GM12874 (cell line): ENCODE data around the gene ECI1.

Experiments used
- CTCF ChIP-seq: IDR thresholded peaks from 2 replicates; pipeline ENCODE4 v1.5.1; 2011; ENCODE audit warnings: low read depth, mild to moderate bottlenecking, control low read depth, low read length, moderate library complexity; ENCODE audit not compliant: insufficient read depth

ECI1 gene

GRCh38 chr16:2243781-2244180, 7.6 kb downstream of the ECI1 start:
- TF ChIP-seq CTCF, result no peak

GRCh38 chr16:2243031-2243528, 8.3 kb downstream of the ECI1 start:
- TF ChIP-seq CTCF, result 0 out of 2 replicates have a peak, but pooled peaks have one; percentile 44

DNA sequence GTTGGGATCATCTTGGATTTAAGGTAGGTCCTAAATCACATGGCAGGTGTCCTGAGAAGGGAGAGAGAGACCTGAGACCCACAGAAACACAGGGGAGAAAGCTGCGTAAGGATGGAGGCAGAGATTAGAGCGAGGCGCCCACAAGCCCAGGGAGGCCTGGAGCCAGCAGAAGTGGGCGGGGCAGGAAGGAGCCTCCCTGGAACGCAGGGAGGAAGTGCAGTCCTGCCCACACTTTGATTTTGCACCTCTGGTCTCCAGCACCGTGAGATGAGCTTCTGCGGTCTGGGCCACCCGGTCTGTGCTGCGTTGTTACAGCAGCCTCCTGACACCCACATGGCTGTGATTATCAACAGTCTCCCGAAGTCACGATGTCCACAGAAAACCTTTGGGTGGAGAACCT, 8.8 kb downstream of the ECI1 start:
- no peak for TF ChIP-seq CTCF

DNA sequence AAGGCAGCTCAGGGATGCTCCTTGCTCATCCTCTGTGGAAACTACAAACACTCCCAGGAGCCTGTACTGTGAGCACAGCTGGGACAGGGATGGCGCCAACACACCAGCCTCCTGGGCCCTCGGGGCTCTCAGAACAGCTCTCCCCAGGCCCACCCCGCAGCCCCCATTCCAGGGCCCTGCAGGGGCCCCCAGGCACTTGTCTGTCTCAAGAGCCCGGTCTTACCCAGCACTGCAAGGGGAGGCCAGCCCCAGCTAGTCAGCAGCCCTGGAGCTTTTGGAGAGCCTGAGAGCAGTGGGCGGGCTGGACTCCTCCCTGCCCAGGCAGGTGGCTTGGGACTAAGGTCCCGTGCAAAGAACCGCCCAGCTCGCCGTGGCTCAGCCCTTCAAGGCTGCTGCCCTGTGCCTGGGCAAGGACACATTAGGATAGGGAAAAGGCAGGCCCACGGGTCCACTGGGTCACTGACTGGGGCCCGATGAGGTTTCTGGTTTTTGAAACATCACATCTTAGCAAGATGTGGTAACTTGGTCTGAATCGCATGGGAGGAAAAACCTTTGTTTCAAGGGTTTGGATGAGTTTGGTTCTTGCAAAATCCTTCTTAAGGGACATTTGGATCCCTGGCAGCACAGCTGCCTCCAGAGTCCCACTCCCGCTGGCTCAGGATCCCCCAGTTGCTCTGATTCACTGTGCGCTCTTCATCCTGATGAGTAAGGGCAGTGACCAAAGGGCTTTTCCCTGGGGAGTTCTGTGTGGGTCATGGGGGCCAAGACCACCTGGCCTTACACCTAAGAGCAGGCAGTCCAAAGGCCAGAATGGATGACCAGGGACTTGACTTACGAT, 12.3 kb downstream of the ECI1 start:
- TF ChIP-seq CTCF, result no peak

- no peak for TF ChIP-seq CTCF
Observed at GRCh38 chr16:2238150-2238837, 13.1 kb downstream of the ECI1 start.

GRCh38 chr16:2237493-2238149, 13.8 kb downstream of the ECI1 start:
- no peak for TF ChIP-seq CTCF

- no peak for TF ChIP-seq CTCF
Observed at GRCh38 chr16:2237102-2237482, 14.3 kb downstream of the ECI1 start.
